GM12873 (cell line): ENCODE data around the gene SELENOK.

Experiments
- CTCF ChIP-seq: IDR thresholded peaks from 2 replicates; pipeline ENCODE4 v1.5.1; 2012; ENCODE audit warnings: low read depth, mild to moderate bottlenecking, moderate library complexity, low read length, control low read depth; ENCODE audit not compliant: insufficient read depth; ENCODE audit errors: missing control alignments

Gene SELENOK

GRCh38 chr3:53860196-53860595 is 31.5 kb downstream of the SELENOK start:
- no peak for TF ChIP-seq CTCF

- TF ChIP-seq CTCF: no peak
Observed at GRCh38 chr3:53859178-53859577, 32.5 kb downstream of the SELENOK start.

GRCh38 chr3:53858096-53858741 is 33.4 kb downstream of the SELENOK start:
- TF ChIP-seq CTCF: peak; percentile 5

- TF ChIP-seq CTCF: no peak
Observed at GRCh38 chr3:53856964-53857363, 34.7 kb downstream of the SELENOK start.

GRCh38 chr3:53850895-53851294 is 40.8 kb downstream of the SELENOK start:
- no peak for TF ChIP-seq CTCF

GRCh38 chr3:53849916-53850315 is 41.7 kb downstream of the SELENOK start:
- TF ChIP-seq CTCF: no peak

GRCh38 chr3:53846851-53847155 is 44.9 kb downstream of the SELENOK start:
- TF ChIP-seq CTCF: no peak
